K562 (cell line): ENCODE results near the gene PCBD1. TPM values are rescaled to one million over a fixed set of nuclear protein-coding genes. Genes with fewer than 3 reads are reported as not detected.
A peak's percentile ranks its signal among the peaks of the same experiment; 100 is the strongest.

Experiments
- CUX1 ChIP-seq: fragments of 200-800 bp; sonication (Bioruptor generic); IDR thresholded peaks from 2 replicates; pipeline ENCODE4 v1.6.1; 2016; ENCODE audit warnings: missing genetic modification characterization, missing compliant biosample characterization
- DDX20 ChIP-seq: fragments of 450-650 bp; IDR thresholded peaks from 2 replicates; pipeline ENCODE4 v1.6.1; 2016; ENCODE audit warnings: missing genetic modification characterization, low read depth, mild to moderate bottlenecking, missing compliant biosample characterization, moderate library complexity
- MITF ChIP-seq: IDR thresholded peaks from 2 replicates; pipeline ENCODE4 v1.6.1; 2014; ENCODE audit warnings: antibody characterized with exemption
- MTA1 ChIP-seq: fragments of 450-650 bp; IDR thresholded peaks from 2 replicates; pipeline ENCODE4 v1.6.1; 2017; ENCODE audit warnings: borderline replicate concordance
- NCOA1 ChIP-seq: fragments of 450-650 bp; IDR thresholded peaks from 2 replicates; pipeline ENCODE4 v1.6.1; 2016; ENCODE audit warnings: low read depth
- NR3C1 ChIP-seq: sonication (generic); formaldehyde crosslinking; IDR thresholded peaks from 2 replicates; pipeline ENCODE4 v1.8.1; 2022; ENCODE audit warnings: missing genetic modification reagents
- POU5F1 ChIP-seq: fragments of 150-350 bp; IDR thresholded peaks from 2 replicates; pipeline ENCODE4 v1.6.1; 2014; ENCODE audit warnings: borderline replicate concordance, low read length, low read depth, mild to moderate bottlenecking; ENCODE audit not compliant: partially characterized antibody
- RBM17 ChIP-seq: fragments of 200-400 bp; formaldehyde crosslinking; IDR thresholded peaks from 2 replicates; pipeline ENCODE4 v1.6.1; 2017; ENCODE audit warnings: low read depth, mild to moderate bottlenecking, low read length, borderline replicate concordance
- SMAD4 ChIP-seq: fragments of 250-450 bp; sonication (Bioruptor Pico); conservative IDR thresholded peaks from 2 replicates; pipeline ENCODE4 v1.8.0; 2021; ENCODE audit warnings: inconsistent platforms, mild to moderate bottlenecking, moderate library complexity
- ZBTB7A ChIP-seq: IDR thresholded peaks from 2 replicates; pipeline ENCODE4 v1.6.1; 2011; ENCODE audit warnings: low read depth, mild to moderate bottlenecking, low read length, moderate library complexity, borderline replicate concordance; ENCODE audit not compliant: control insufficient read depth
- ZKSCAN8 ChIP-seq: fragments of 200-800 bp; sonication (Bioruptor generic); IDR thresholded peaks from 2 replicates; pipeline ENCODE4 v1.6.1; 2016; ENCODE audit warnings: missing genetic modification characterization, missing compliant biosample characterization
- ZNF146 ChIP-seq: IDR thresholded peaks from one replicate; pipeline ENCODE4 v1.6.1; 2018; ENCODE audit warnings: missing compliant biosample characterization; ENCODE audit not compliant: unreplicated experiment
- ZNF57 ChIP-seq: fragments of 450-650 bp; formaldehyde crosslinking; IDR thresholded peaks from 2 replicates; pipeline ENCODE4 v1.4.0; 2020; ENCODE audit warnings: mild to moderate bottlenecking, moderate library complexity
- polyA plus RNA-seq, 8 experiments: library from polyadenylated mRNA; depleted of rRNA in 4 of 8; stranded (reverse) in 5 of 8; unstranded in 3 of 8; fragments of >200 nt; fragmentation: Nextera tagmentation in 2 of 8; fragmentation: Illumina TruSeq in 1 of 8; extraction: Ambion mirVana in 2 of 8; extraction: Trizol in 1 of 8; gene quantifications; 2 replicates each; pipeline versions ENCODE4 v1.2.1 to v1.2.3, GENCODE V29; 2011 to 2014; ENCODE audit warnings: inconsistent platforms in 1 of 8, missing spikeins in 1 of 8
- total RNA-seq, 7 experiments: library from RNA; depleted of rRNA in 6 of 7; stranded (reverse); fragments of >200 nt in 6 of 7; fragmentation: Illumina TruSeq in 2 of 7; extraction: Trizol in 2 of 7; gene quantifications; 2 replicates each; pipeline versions ENCODE4 v1.2.1 to v1.2.3, GENCODE V29; 2011 to 2021; ENCODE audit warnings: low replicate concordance in 1 of 7
- TF ChIP-seq, protein P1 (sequence below): fragments of 150-350 bp; conservative IDR thresholded peaks from 2 replicates; pipeline ENCODE4 v1.6.1; 2014; ENCODE audit warnings: low read length
- TF ChIP-seq, protein P2 (sequence below): sonication (generic); formaldehyde crosslinking; IDR thresholded peaks from 2 replicates; pipeline ENCODE4 v1.8.1; 2023; ENCODE audit warnings: mild to moderate bottlenecking, missing genetic modification reagents

The PCBD1 gene
- total and polyA plus RNA-seq, 9 of the 15 experiments (the other 6 are each of a cell fraction or from before 2014, with no cell fraction given) = 14.6 to 109 (median 57.0) TPM

DNA sequence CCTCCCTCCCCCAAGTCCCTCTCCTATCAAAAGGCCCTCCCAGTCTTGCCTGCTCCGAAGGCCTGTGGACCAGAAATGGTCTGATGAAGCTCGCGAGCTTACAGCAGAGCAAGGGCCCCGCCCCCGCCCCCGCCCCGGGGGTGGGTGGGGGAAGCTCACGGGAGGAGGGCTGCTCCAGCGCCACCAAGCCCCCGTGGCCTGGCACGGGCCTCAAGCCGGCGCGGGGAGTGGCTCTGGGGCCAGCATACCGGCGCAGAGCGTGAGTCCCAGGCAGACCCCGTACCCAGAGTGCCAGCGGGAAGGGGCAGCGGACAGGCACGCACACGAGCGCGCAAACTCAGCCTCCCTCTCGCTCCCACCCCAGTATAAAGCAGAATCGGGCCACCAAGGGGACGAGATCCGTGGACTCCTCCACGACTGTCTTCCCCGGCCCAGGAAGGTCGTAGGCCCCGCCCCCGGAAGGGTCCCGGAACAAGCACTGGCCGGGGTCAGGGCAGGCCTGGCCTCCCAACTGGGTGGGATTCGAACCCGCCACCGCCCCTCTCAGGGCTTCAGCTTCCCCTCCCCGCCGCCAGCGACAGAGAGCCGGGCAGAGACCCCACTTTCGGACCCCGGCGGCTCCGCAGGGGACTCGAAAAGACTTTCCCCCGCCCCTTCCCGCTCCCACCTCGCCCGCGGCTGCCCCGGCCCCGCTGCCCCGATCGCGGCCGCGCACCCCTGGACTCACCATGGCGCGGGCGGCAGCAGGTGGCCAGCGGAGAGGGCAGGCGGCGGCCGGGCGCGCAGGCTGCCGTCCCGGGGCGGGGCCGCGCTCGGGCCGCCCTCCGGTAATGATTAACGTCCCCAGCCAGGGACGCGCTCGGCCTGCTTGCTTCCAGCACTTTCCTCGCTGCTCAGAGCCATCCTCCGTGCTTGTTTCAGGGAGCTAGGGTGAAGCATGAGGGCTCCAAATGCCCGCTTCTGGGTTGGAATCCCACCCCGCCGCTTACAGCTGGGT is at the start of gene PCBD1 (continued):
- no peak for TF ChIP-seq CUX1
- no peak for TF ChIP-seq NCOA1
- TF ChIP-seq ZNF57 = no peak
- TF ChIP-seq ZNF146 = no peak
- no peak for TF ChIP-seq DDX20 (tag)
- TF ChIP-seq, protein P1, sequence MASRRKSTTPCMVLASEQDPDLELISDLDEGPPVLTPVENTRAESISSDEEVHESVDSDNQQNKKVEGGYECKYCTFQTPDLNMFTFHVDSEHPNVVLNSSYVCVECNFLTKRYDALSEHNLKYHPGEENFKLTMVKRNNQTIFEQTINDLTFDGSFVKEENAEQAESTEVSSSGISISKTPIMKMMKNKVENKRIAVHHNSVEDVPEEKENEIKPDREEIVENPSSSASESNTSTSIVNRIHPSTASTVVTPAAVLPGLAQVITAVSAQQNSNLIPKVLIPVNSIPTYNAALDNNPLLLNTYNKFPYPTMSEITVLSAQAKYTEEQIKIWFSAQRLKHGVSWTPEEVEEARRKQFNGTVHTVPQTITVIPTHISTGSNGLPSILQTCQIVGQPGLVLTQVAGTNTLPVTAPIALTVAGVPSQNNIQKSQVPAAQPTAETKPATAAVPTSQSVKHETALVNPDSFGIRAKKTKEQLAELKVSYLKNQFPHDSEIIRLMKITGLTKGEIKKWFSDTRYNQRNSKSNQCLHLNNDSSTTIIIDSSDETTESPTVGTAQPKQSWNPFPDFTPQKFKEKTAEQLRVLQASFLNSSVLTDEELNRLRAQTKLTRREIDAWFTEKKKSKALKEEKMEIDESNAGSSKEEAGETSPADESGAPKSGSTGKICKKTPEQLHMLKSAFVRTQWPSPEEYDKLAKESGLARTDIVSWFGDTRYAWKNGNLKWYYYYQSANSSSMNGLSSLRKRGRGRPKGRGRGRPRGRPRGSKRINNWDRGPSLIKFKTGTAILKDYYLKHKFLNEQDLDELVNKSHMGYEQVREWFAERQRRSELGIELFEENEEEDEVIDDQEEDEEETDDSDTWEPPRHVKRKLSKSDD = no peak
- TF ChIP-seq ZKSCAN8 = no peak
- peak; percentile 84 for TF ChIP-seq ZBTB7A
- TF ChIP-seq MTA1 = no peak
- no peak for TF ChIP-seq SMAD4 (CRISPR knock-in tag)
- no peak for TF ChIP-seq NR3C1
- no peak for TF ChIP-seq RBM17
- TF ChIP-seq, protein P2, sequence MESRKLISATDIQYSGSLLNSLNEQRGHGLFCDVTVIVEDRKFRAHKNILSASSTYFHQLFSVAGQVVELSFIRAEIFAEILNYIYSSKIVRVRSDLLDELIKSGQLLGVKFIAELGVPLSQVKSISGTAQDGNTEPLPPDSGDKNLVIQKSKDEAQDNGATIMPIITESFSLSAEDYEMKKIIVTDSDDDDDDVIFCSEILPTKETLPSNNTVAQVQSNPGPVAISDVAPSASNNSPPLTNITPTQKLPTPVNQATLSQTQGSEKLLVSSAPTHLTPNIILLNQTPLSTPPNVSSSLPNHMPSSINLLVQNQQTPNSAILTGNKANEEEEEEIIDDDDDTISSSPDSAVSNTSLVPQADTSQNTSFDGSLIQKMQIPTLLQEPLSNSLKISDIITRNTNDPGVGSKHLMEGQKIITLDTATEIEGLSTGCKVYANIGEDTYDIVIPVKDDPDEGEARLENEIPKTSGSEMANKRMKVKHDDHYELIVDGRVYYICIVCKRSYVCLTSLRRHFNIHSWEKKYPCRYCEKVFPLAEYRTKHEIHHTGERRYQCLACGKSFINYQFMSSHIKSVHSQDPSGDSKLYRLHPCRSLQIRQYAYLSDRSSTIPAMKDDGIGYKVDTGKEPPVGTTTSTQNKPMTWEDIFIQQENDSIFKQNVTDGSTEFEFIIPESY (CRISPR knock-in tag) = no peak
- no peak for TF ChIP-seq MITF
- TF ChIP-seq POU5F1 = no peak
